ENCODE measurements around the gene HDAC9. TPM values are rescaled to one million over a fixed set of nuclear protein-coding genes. Genes with fewer than 3 reads are reported as not detected.

HDAC9 gene
- total RNA-seq, 1 experiment from 2014 or later: 31.9 TPM

- TF ChIP-seq EZH2 (IDR thresholded peaks at IDR 0.05; ENCODE audit: borderline replicate concordance, low read depth, low read length, poor library complexity, severe bottlenecking) (no peak), CTCF (conservative IDR thresholded peaks at IDR 0.05; ENCODE audit: low read depth, low read length) (no peak)
- DNase-seq (ENCODE audit: low spot score): peak; percentile 81
- Histone ChIP-seq H3K36me3 (ENCODE audit: insufficient read depth, low read length, poor library complexity, severe bottlenecking) (no peaks in the 10 kb centered on the region), H3K27ac (ENCODE audit: low read depth, low read length, poor library complexity, severe bottlenecking) (peak overlapping the region; percentile 41), H3K9me3 (ENCODE audit: low read depth, low read length, poor library complexity, severe bottlenecking) (no peaks in the 10 kb centered on the region), H3K27me3 (replicated peaks; ENCODE audit: insufficient read depth, low read depth, low read length, poor library complexity) (no peaks in the 10 kb centered on the region), H3K4me3 (ENCODE audit: low read depth, low read length, poor library complexity, severe bottlenecking) (no peak overlapping the region), H3K4me1 (ENCODE audit: insufficient read depth, low read length, poor library complexity, severe bottlenecking) (peaks cover 55% of the 10 kb centered on the region)
- intact Hi-C loops (cut with micrococcal nuclease; ENCODE audit: unreplicated experiment): no loop called here
- CTCF ChIA-PET: no interaction called here
- no TSS peak for BruUV-seq (replicated peaks)
- POLR2A ChIA-PET (ENCODE audit: low non-redundant PET): no interaction called here
Observed at GRCh38 chr7:18459484-18460245, 35.9 kb upstream of the HDAC9 start.

DNA sequence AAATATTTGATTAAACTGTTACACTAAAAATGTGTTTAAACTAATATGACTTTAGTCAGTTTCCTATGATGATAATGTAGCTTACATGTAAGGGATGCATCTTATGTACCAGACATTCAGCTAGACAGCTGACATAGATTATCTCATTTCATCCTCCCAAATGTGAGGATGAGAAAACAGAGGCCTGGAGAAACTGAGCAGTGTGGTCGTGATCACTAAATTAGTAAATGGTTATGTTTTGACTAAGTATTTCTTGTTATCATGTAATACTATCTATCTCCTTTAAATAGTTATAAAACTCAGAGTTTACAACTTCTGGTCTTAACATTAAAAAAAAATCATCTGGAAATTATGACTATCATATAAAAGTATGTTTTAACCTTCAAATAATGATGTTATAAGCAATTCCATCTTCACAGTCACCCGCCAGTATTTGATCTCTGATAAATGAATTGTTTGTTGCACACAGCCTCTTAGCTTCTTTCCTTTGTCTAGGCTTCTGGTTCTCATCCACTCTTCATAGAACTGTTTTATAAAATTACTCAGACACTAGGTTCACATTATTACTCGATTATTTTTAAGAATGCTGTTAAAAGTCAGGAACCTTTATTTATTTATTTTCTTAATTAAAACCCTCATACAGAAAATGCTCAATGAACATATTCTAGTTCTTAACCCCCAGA, 33.6 kb upstream of the HDAC9 start:
- no peaks in the 10 kb centered on the region for H3K36me3 ChIP-seq (ENCODE audit: insufficient read depth, low read length, poor library complexity, severe bottlenecking)
- H3K9me3 ChIP-seq (ENCODE audit: low read depth, low read length, poor library complexity, severe bottlenecking): no peaks in the 10 kb centered on the region
- CTCF ChIA-PET: no interaction called here
- intact Hi-C loops (cut with micrococcal nuclease; ENCODE audit: unreplicated experiment): no loop called here
- peaks cover 36% of the 10 kb centered on the region for H3K4me1 ChIP-seq (ENCODE audit: insufficient read depth, low read length, poor library complexity, severe bottlenecking)
- no peaks in the 10 kb centered on the region for H3K27me3 ChIP-seq (replicated peaks; ENCODE audit: insufficient read depth, low read depth, low read length, poor library complexity)
- no peak for TF ChIP-seq CTCF (conservative IDR thresholded peaks at IDR 0.05; ENCODE audit: low read depth, low read length)
- no peak for TF ChIP-seq EZH2 (IDR thresholded peaks at IDR 0.05; ENCODE audit: borderline replicate concordance, low read depth, low read length, poor library complexity, severe bottlenecking)
- no peak overlapping the region for H3K27ac ChIP-seq (ENCODE audit: low read depth, low read length, poor library complexity, severe bottlenecking)
- POLR2A ChIA-PET (ENCODE audit: low non-redundant PET): no interaction called here
- DNase-seq (ENCODE audit: low spot score): no peak
- no TSS peak for BruUV-seq (replicated peaks)
- no peak overlapping the region for H3K4me3 ChIP-seq (ENCODE audit: low read depth, low read length, poor library complexity, severe bottlenecking)

DNA sequence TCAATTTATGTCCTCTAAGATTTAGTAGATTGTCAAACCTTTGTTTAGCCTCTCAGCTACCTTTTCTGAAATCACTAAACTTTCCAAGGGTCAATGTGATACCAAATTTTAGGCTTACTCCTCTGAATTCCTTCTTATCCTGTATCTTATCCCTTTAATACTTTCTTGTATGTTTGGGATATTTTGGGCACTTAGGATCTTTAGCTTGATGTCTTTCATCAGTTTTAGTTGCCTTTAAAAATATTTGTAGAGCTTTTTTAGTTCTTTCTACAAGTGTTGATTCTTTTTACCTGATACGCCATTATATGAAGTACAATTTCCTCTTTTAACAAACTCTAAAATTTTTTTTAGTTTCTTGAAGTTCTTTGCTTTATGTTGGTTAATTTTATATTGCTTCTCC, 30.7 kb upstream of the HDAC9 start:
- POLR2A ChIA-PET (ENCODE audit: low non-redundant PET): no interaction called here
- no peaks in the 10 kb centered on the region for H3K9me3 ChIP-seq (ENCODE audit: low read depth, low read length, poor library complexity, severe bottlenecking)
- CTCF ChIA-PET: no interaction called here
- H3K4me3 ChIP-seq (ENCODE audit: low read depth, low read length, poor library complexity, severe bottlenecking): no peak overlapping the region
- TF ChIP-seq CTCF (conservative IDR thresholded peaks at IDR 0.05; ENCODE audit: low read depth, low read length): no peak
- no peak for TF ChIP-seq EZH2 (IDR thresholded peaks at IDR 0.05; ENCODE audit: borderline replicate concordance, low read depth, low read length, poor library complexity, severe bottlenecking)
- no peaks in the 10 kb centered on the region for H3K36me3 ChIP-seq (ENCODE audit: insufficient read depth, low read length, poor library complexity, severe bottlenecking)
- H3K27me3 ChIP-seq (replicated peaks; ENCODE audit: insufficient read depth, low read depth, low read length, poor library complexity): no peaks in the 10 kb centered on the region
- BruUV-seq (replicated peaks): no TSS peak
- H3K4me1 ChIP-seq (ENCODE audit: insufficient read depth, low read length, poor library complexity, severe bottlenecking): peaks cover 11% of the 10 kb centered on the region
- no peak for DNase-seq (ENCODE audit: low spot score)
- H3K27ac ChIP-seq (ENCODE audit: low read depth, low read length, poor library complexity, severe bottlenecking): no peak overlapping the region
- intact Hi-C loops (cut with micrococcal nuclease; ENCODE audit: unreplicated experiment): no loop called here
